Stimulated activated naive CD8-positive, alpha-beta T cell treated with anti-CD3 and anti-CD28 coated beads, Interleukin-15, Interleukin-2, amounts not matched to agents 100 ng/mL and 50 ng/mL, for 24 hours (primary cell): ENCODE results near the gene UTP14C.
"Not testable (repeated sequence)": the region's sequence is repeated elsewhere in the genome, so short reads cannot be mapped to it uniquely, and the experiment has no call there.

Experiments
- H3K27ac Mint-ChIP-seq: one replicate; pipeline ENCODE4 v1.8.0; 2021; ENCODE audit warnings: mild to moderate bottlenecking, mixed read lengths
- H3K27me3 Mint-ChIP-seq: one replicate; pipeline ENCODE4 v1.8.0; 2021; ENCODE audit warnings: mixed read lengths
- H3K36me3 Mint-ChIP-seq: one replicate; pipeline ENCODE4 v1.8.0; 2021; ENCODE audit warnings: low read depth, mixed read lengths
- H3K4me1 Mint-ChIP-seq: one replicate; pipeline ENCODE4 v1.8.0; 2021; ENCODE audit warnings: low read depth, mixed read lengths
- H3K4me3 Mint-ChIP-seq: one replicate; pipeline ENCODE4 v1.8.0; 2021; ENCODE audit warnings: mild to moderate bottlenecking, mixed read lengths
- H3K9me3 Mint-ChIP-seq: one replicate; pipeline ENCODE4 v1.8.0; 2021; ENCODE audit warnings: mixed read lengths

UTP14C gene

GRCh38 chr13:52053460-52053859 lies 29.0 kb downstream of the UTP14C start:
- Mint-ChIP-seq H3K27ac (no peak overlapping the region), H3K36me3 (no peaks in the 10 kb centered on the region), H3K4me3 (no peak overlapping the region), H3K4me1 (no peaks in the 10 kb centered on the region), H3K9me3 (peaks cover 9% of the 10 kb centered on the region), H3K27me3 (peaks cover 11% of the 10 kb centered on the region)

- not testable (repeated sequence) for H3K36me3 Mint-ChIP-seq, H3K27me3 Mint-ChIP-seq, H3K9me3 Mint-ChIP-seq, H3K4me3 Mint-ChIP-seq, H3K4me1 Mint-ChIP-seq, H3K27ac Mint-ChIP-seq
These were observed 36.6 kb downstream of the UTP14C start for GRCh38 chr13:52061064-52061463.

- no peaks in the 10 kb centered on the region for H3K4me1 Mint-ChIP-seq
- H3K27ac Mint-ChIP-seq, result no peak overlapping the region
- no peaks in the 10 kb centered on the region for H3K36me3 Mint-ChIP-seq
- no peaks in the 10 kb centered on the region for H3K27me3 Mint-ChIP-seq
- no peak overlapping the region for H3K4me3 Mint-ChIP-seq
- H3K9me3 Mint-ChIP-seq, result no peaks in the 10 kb centered on the region
These were observed 37.1 kb downstream of the UTP14C start for GRCh38 chr13:52061587-52061986.

- Mint-ChIP-seq H3K9me3 (peaks cover 13% of the 10 kb centered on the region), H3K4me3 (no peak overlapping the region), H3K36me3 (no peaks in the 10 kb centered on the region), H3K27ac (no peak overlapping the region), H3K27me3 (peaks cover 19% of the 10 kb centered on the region), H3K4me1 (peaks cover 8% of the 10 kb centered on the region)
These were observed 42.7 kb downstream of the UTP14C start for GRCh38 chr13:52067237-52067636.

- Mint-ChIP-seq H3K4me1 (peaks cover 8% of the 10 kb centered on the region), H3K9me3 (peaks cover 13% of the 10 kb centered on the region), H3K36me3 (no peaks in the 10 kb centered on the region), H3K4me3 (no peak overlapping the region), H3K27me3 (peaks cover 26% of the 10 kb centered on the region), H3K27ac (no peak overlapping the region)
These were observed 46.5 kb downstream of the UTP14C start for GRCh38 chr13:52070929-52071523.
